ENCODE results near the gene GAS1. TPM values are rescaled to one million over a fixed set of nuclear protein-coding genes. Genes with fewer than 3 reads are reported as not detected.

GAS1 gene
- total and polyA plus RNA-seq, 4 donors, result 0.46 to 7.4 (median 1.1) TPM

- Histone ChIP-seq H3K4me1 (ENCODE audit: control insufficient read depth in 4 of 4, insufficient read depth in 4 of 4, low read length in 3 of 4) (peaks cover 0 to 5% (median 3%) of the 10 kb centered on the region in 4 donors), H3K27ac (ENCODE audit: low read depth in 1 of 2, low read length in 2 of 2) (no peak overlapping the region), H3K27me3 (ENCODE audit: control insufficient read depth in 4 of 4, insufficient read depth in 4 of 4, low read length in 3 of 4) (peaks cover 0 to 6% (median 4%) of the 10 kb centered on the region in 4 donors), H3K36me3 (ENCODE audit: control insufficient read depth in 4 of 4, insufficient read depth in 3 of 4, low read depth in 1 of 4, low read length in 3 of 4) (no peaks in the 10 kb centered on the region), H3K9me3 (ENCODE audit: control insufficient read depth in 4 of 4, low read length in 3 of 4) (peaks cover 0 to 5% (median 1%) of the 10 kb centered on the region in 4 donors), H3K4me3 (ENCODE audit: low read depth in 1 of 3, low read length in 3 of 3) (no peak overlapping the region), H3K9ac (ENCODE audit: low read depth in 1 of 2, low read length in 2 of 2) (no peak overlapping the region)
- WGBS, result 78% methylated on average over 1 of the region's 1 CpG
- no peak for DNase-seq (ENCODE audit: low spot score)
- TF ChIP-seq NR2F2 (IDR thresholded peaks at IDR 0.05), result no peak
Observed at GRCh38 chr9:86907346-86907745, 40.0 kb downstream of the GAS1 start.

- Histone ChIP-seq H3K9ac (ENCODE audit: low read depth in 1 of 2, low read length in 2 of 2) (no peak overlapping the region), H3K4me3 (ENCODE audit: low read depth in 1 of 3, low read length in 3 of 3) (no peak overlapping the region), H3K4me1 (ENCODE audit: control insufficient read depth in 4 of 4, insufficient read depth in 4 of 4, low read length in 3 of 4) (peaks cover 0 to 6% (median 3%) of the 10 kb centered on the region in 4 donors), H3K27ac (ENCODE audit: low read depth in 1 of 2, low read length in 2 of 2) (no peak overlapping the region), H3K9me3 (ENCODE audit: control insufficient read depth in 4 of 4, low read length in 3 of 4) (no peaks in the 10 kb centered on the region), H3K36me3 (ENCODE audit: control insufficient read depth in 4 of 4, insufficient read depth in 3 of 4, low read depth in 1 of 4, low read length in 3 of 4) (no peaks in the 10 kb centered on the region), H3K27me3 (ENCODE audit: control insufficient read depth in 4 of 4, insufficient read depth in 4 of 4, low read length in 3 of 4) (peaks cover 0 to 6% (median 4%) of the 10 kb centered on the region in 4 donors)
- WGBS, result 71% methylated on average over 2 of the region's 2 CpGs
- TF ChIP-seq YY1 (IDR thresholded peaks at IDR 0.05) (no peak), FOXA2 (IDR thresholded peaks at IDR 0.05) (no peak), HNF4A (conservative IDR thresholded peaks at IDR 0.05) (no peak), FOXA1 (IDR thresholded peaks at IDR 0.05) (no peak), ZBTB33 (IDR thresholded peaks at IDR 0.05) (no peak), RXRA (IDR thresholded peaks at IDR 0.05) (no peak), SP1 (IDR thresholded peaks at IDR 0.05) (no peak), RAD21 (IDR thresholded peaks at IDR 0.05) (no peak)
- no peak for DNase-seq (ENCODE audit: low spot score)
Observed at GRCh38 chr9:86903734-86904085, 43.6 kb downstream of the GAS1 start.

GRCh38 chr9:86902991-86903733, 44.1 kb downstream of the GAS1 start:
- DNase-seq (ENCODE audit: low spot score), result no peak
- Histone ChIP-seq H3K4me1 (ENCODE audit: control insufficient read depth in 4 of 4, insufficient read depth in 4 of 4, low read length in 3 of 4) (peaks cover 0 to 6% (median 3%) of the 10 kb centered on the region in 4 donors), H3K27me3 (ENCODE audit: control insufficient read depth in 4 of 4, insufficient read depth in 4 of 4, low read length in 3 of 4) (peaks cover 0 to 8% (median 4%) of the 10 kb centered on the region in 4 donors), H3K36me3 (ENCODE audit: control insufficient read depth in 4 of 4, insufficient read depth in 3 of 4, low read depth in 1 of 4, low read length in 3 of 4) (no peaks in the 10 kb centered on the region), H3K4me3 (ENCODE audit: low read depth in 1 of 3, low read length in 3 of 3) (peak overlapping the region in 1 of 3 donors; percentile 2), H3K27ac (ENCODE audit: low read depth in 1 of 2, low read length in 2 of 2) (no peak overlapping the region), H3K9me3 (ENCODE audit: control insufficient read depth in 4 of 4, low read length in 3 of 4) (no peaks in the 10 kb centered on the region), H3K9ac (ENCODE audit: low read depth in 1 of 2, low read length in 2 of 2) (no peak overlapping the region)
- WGBS, result 14% methylated on average over 19 of the region's 19 CpGs
- no peak for TF ChIP-seq JUND (IDR thresholded peaks at IDR 0.05)
- no peak for TF ChIP-seq SP1 (IDR thresholded peaks at IDR 0.05)
- TF ChIP-seq ZBTB33 (IDR thresholded peaks at IDR 0.05), result no peak
- TF ChIP-seq YY1 (IDR thresholded peaks at IDR 0.05), result no peak
- no peak for TF ChIP-seq MAX (IDR thresholded peaks at IDR 0.05)
- no peak for TF ChIP-seq RAD21 (IDR thresholded peaks at IDR 0.05)
- TF ChIP-seq FOXA1 (IDR thresholded peaks at IDR 0.05), result no peak
- TF ChIP-seq HNF4G (IDR thresholded peaks at IDR 0.05), result no peak
- TF ChIP-seq EGR1 (IDR thresholded peaks at IDR 0.05; ENCODE audit: low read depth in 2 of 2), result no peak
- TF ChIP-seq FOXA2 (IDR thresholded peaks at IDR 0.05), result no peak
- TF ChIP-seq ATF3 (IDR thresholded peaks at IDR 0.05), result no peak
- no peak for TF ChIP-seq GABPA (IDR thresholded peaks at IDR 0.05 in 1 of 2, conservative IDR thresholded peaks at IDR 0.05 in 1 of 2)

All from liver (tissue), 9 donors.